Epidermal melanocyte (primary cell): ENCODE data around the gene PRKG1.
"Not testable (repeated sequence)": the region's sequence is repeated elsewhere in the genome, so short reads cannot be mapped to it uniquely, and the experiment has no call there.

ENCODE experiments used
- DNase-seq: peaks from one replicate; pipeline ENCODE4 v3.0.0; 2011; ENCODE audit warnings: low spot score; ENCODE audit not compliant: insufficient read length

Gene PRKG1

DNA sequence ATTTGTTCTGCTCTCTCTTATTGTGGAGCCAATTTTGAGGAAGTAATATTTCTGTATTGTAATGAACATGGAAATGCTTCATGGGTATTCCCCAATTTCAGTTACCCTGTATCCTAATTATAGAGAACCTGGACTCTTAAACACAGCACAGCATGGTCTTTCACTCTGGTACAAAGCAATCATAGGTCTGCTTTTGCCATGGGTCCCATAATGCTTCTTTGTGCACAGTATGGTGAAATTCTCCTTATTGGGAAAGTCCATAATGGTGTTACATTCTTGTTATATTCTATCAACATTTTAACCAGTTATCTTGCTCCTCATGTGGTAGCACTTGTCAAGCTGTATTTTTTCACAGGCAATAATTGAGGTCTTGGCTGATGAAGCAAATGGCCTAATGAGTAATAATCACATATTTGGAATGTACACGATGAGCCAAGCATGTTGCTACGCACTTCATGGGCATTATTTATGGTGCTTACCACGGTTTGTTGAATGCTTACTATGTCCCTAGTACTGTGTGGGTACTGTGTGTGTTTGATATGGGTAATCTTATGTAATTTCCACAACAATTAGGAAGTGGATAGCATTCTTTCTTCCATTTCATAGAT lies 42.9 kb downstream of the PRKG1 start:
- DNase-seq: no peak

GRCh38 chr10:51117794-51118193 lies 43.5 kb downstream of the PRKG1 start:
- DNase-seq: no peak

GRCh38 chr10:51119441-51119840 lies 45.2 kb downstream of the PRKG1 start:
- no peak for DNase-seq

DNA sequence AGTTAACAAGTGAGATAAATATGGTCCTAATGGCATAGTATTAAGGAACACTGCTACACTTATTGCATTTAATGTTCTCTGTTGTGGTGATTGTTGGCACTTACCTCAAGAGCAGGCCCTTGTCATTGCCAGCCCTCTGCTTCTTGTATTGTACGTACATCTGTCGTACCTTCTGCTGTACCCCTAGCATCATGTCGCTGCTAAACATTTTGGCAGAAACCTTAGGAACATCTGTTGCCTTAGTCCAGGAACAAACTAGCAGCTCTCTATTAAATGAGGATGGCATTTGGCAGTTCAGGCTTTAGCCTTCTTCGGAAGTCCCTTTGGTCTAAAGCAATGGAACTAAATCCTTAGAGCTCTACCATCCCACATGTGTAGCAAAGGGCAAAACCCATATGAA lies 47.6 kb downstream of the PRKG1 start:
- no peak for DNase-seq

DNA sequence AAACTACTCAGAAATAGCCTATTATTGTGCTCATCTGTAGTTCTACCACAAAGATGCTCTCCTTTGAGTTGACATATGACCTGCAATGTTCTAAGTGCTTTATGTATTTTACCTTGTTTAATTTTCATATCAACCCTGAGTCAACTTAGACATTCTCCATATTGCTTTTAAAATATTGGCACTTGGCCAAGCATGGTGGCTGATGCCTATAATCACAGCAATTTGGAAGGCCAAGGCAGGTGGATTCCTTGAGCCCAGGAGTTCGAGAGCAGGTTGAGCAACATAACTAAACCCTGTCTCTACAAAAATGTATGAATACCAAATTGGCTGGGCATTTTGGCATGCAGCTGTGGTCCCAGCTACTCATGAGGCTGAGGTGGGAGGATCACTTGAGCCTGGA lies 50.6 kb downstream of the PRKG1 start:
- no peak for DNase-seq

- no peak for DNase-seq
Observed at GRCh38 chr10:51125518-51125917, 51.2 kb downstream of the PRKG1 start.

- no peak for DNase-seq
Observed at GRCh38 chr10:51129946-51130544, 55.8 kb downstream of the PRKG1 start.

DNA sequence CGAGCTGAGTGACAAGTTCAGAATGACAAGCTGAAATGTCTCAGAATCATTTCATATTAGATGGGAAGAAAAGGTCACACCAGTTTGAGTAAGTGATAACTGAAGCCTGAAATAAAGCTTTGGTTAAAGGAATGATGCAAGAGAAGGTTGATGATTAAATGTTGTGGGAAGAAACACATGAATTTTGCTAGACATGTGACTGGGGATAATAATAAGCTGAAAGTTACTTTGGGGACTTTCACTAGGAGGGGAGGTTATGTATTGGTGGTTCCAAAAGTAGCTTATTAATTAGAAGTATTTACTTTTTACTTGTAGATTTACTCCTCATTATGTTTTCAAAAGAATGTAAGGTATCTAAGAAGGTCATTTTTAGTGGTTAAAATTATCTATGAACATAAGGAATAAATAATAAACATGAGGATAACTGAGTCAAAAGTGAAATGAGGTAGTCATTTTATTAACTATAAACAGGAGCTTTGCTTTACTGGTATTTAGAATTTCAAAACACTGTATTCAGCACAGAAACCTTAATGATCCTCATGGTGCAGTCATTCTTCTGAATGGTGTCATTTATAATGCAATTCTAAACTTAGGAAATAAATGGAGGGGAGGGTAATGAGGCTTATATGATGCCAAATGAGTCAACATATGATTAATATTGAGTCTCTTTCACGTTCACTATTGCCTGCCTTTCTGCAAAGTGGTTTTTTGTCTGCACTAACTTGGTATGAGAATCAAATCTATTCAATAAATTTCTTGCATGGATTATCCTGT lies 63.7 kb downstream of the PRKG1 start:
- DNase-seq: no peak

DNA sequence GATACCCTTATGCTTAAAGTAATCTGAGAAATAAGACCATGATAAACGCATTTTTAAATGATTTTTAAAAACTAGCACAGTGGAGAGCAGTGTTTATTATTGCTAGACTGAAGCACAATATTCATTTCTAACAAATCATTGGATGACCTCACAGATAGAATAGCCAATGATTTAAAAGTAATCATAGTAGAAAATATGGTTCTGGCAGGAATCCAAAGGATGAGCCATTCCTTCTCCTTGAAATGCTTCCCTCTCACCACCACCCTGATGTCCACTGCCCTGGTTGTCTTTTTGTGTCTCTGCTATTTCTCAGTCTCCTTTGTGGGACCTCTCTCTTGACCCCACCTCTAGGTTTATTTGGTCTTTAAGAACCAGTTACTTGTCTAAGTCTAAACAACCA lies 64.9 kb downstream of the PRKG1 start:
- DNase-seq: no peak

- no peak for DNase-seq
Observed at GRCh38 chr10:51141010-51141409, 66.7 kb downstream of the PRKG1 start.

GRCh38 chr10:51144161-51144781 lies 70.0 kb downstream of the PRKG1 start:
- DNase-seq: no peak

- DNase-seq: no peak
Observed at GRCh38 chr10:51145375-51145774, 71.1 kb downstream of the PRKG1 start.

DNA sequence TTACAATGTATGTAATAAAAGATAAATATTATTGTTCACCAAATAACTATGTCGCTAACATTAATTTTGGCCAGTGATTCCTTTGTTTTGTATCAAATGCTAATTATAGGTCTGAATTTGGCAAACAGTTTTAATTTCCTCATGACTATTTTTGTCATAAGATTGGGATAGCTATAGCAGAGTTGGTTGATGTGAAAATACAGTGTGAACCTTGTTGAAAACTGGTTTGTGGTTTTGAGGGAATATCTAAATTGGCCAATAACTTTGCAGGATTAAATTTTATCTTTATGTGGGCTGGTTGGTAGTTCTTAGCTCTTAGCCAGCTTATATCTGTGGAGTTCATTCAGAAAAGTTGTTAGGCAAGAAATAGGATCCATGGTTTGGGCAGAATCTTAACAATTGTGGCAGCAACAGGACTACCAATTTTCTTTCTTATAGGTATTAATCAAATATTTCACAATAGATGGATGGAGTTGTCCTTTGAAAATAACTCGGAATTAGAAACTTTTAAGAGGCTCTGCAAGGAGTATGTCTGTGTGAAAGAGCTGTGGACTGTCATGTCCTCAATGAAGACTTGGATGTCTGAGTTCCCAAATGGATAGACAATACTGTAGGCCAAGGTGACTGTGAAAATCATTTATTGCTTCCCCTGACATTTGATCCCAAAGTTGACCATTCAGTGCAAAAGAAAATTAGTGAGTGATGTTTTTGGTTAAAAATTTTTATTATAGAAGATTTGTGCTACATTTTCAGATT lies 73.5 kb downstream of the PRKG1 start:
- no peak for DNase-seq

GRCh38 chr10:51156926-51157325 lies 82.6 kb downstream of the PRKG1 start:
- DNase-seq: no peak

DNA sequence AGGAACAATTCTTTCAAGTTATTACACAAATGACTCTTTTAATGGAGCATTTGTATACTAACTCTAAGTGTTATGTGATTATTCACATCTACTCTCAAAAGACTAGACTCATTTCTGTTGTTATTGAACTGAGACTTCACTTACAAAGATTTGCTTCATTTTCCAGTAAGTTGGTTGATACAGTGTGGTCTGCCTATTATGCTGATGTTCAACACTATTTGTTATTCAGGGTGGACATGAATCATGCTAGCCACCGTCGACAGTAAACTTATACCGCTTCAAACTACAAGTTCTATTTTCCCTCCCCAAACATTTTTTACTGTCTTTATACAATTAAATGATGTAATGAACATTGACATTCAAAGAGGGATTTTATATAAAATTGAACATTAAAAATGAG lies 84.5 kb downstream of the PRKG1 start:
- DNase-seq: no peak

- DNase-seq: no peak
Observed at GRCh38 chr10:51159841-51160240, 85.6 kb downstream of the PRKG1 start.

DNA sequence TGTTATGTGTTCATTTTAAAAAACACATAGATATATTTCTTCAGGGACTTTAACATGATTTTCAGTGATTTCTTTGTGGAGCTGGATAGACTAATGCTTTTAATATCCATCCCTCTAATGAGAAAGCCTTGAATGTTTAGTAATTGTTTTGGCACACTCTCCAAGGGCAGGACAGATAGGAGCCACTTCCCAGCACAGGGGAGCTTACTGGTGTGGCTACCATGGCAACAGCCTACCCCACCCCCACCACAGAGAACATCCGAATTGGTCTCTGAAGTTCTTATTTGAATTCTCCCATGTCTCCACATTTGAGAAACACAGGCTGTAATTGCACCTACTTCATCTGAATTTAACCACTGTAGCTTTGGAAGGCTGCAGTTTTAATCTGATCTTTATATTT lies 87.7 kb downstream of the PRKG1 start:
- DNase-seq: no peak

- not testable (repeated sequence) for DNase-seq
Observed at GRCh38 chr10:51163380-51164049, 89.2 kb downstream of the PRKG1 start.

DNA sequence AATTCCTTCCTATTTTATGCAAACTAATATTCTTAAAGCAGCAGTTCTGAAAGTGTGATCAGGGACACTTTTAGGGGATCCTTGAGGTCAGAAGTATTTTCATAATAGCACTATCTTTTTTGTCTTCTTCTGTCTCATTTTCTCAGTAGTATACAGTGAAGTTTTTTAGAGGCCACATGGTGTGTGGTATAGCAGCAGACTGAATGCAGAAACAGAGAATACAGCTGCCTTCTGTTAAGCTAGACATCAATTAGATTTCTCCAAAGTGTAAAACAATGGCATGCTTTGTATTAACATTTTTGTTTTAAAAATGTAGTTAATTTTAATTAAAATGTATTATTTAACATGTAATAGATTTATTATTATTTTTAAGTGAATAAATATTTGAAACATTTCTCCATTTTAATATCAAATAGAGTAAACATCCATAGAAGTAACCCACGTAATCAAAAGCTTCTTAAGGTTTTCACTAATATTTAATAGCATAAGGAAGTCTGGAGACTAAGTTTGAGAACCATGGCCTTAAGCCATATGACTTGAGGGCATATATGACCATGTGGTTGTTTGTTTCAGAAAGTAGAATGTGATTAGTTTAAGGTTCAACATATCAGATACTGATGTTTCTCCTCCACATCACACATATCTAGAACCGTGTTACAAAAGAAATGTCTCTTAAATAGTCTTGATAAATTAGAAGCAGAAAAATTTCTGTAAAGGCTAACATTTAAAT lies 94.0 kb downstream of the PRKG1 start:
- peak; percentile 43 for DNase-seq

DNA sequence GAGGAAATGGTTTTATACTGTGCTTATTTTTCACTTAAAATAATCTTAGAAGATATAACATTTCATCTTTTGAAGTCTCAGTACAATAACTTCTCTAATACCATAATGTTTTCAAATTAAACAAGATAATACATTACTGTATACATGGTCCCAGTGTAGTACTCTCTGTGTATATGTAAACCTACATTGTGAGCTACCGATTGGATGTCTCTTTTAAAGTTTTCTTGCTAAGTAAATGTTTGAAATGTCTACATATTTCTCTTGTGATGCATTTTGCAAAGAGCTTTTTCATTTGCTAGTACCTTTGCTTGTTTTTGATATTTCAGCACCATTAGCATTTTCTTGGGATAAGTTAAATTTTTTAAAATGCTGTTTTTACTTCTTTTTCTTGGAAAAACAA lies 94.8 kb downstream of the PRKG1 start:
- no peak for DNase-seq
